ENCODE data around the gene SLC13A4.

GRCh38 chr7:135693558-135693957 is 34.4 kb downstream of the SLC13A4 start:
- TF ChIP-seq, protein P1, sequence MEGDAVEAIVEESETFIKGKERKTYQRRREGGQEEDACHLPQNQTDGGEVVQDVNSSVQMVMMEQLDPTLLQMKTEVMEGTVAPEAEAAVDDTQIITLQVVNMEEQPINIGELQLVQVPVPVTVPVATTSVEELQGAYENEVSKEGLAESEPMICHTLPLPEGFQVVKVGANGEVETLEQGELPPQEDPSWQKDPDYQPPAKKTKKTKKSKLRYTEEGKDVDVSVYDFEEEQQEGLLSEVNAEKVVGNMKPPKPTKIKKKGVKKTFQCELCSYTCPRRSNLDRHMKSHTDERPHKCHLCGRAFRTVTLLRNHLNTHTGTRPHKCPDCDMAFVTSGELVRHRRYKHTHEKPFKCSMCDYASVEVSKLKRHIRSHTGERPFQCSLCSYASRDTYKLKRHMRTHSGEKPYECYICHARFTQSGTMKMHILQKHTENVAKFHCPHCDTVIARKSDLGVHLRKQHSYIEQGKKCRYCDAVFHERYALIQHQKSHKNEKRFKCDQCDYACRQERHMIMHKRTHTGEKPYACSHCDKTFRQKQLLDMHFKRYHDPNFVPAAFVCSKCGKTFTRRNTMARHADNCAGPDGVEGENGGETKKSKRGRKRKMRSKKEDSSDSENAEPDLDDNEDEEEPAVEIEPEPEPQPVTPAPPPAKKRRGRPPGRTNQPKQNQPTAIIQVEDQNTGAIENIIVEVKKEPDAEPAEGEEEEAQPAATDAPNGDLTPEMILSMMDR (IDR thresholded peaks at IDR 0.05): no peak
- TF ChIP-seq POLR2AphosphoS5 (IDR thresholded peaks at IDR 0.05) (no peak), EP300 (IDR thresholded peaks at IDR 0.05) (no peak)

Measured in upper lobe of left lung (tissue), 4 donors.